Measurements from ENCODE around the gene TMEM217.

- TF ChIP-seq POLR2A (IDR thresholded peaks at IDR 0.05) (no peak), EP300 (IDR thresholded peaks at IDR 0.05) (no peak), CTCF (IDR thresholded peaks at IDR 0.05) (no peak), POLR2AphosphoS5 (IDR thresholded peaks at IDR 0.05) (no peak)
Observed at GRCh38 chr6:37262446-37263026, 4.6 kb upstream of the TMEM217 start.
